ENCODE measurements around the gene DLG2. TPM values are rescaled to one million over a fixed set of nuclear protein-coding genes. Genes with fewer than 3 reads are reported as not detected.

DLG2 gene
- total RNA-seq, 1 donor from 2014 or later = 5.1 TPM

DNA sequence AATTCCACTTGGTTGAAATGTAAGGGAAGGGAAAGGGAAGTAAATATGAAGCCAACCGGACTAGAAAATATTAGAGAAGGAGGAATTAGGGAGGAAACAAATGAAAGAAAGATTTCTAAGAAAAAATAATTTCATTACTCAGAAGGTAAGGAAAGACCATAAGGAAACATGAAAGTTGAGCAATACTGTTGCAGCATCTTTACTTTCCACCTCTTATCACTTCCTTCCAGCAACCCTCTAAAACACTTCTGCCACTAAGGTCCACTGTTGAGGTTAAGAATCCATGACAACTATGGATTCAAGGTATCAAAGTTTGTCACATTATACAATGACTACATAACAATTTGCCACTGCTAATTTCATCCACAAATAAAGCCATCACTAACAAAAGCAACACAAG lies 308.6 kb downstream of the DLG2 start:
- DNase-seq (ENCODE audit: low spot score) = no peak
- H3K36me3 Mint-ChIP-seq (ENCODE audit: low read depth, unreplicated experiment) = no peaks in the 10 kb centered on the region
- H3K27ac Mint-ChIP-seq (ENCODE audit: unreplicated experiment) = no peak overlapping the region
- no peak overlapping the region for H3K4me3 Mint-ChIP-seq (ENCODE audit: unreplicated experiment)
- peaks cover 12% of the 10 kb centered on the region for H3K4me1 Mint-ChIP-seq (ENCODE audit: unreplicated experiment)
- TF ChIP-seq, protein P1, sequence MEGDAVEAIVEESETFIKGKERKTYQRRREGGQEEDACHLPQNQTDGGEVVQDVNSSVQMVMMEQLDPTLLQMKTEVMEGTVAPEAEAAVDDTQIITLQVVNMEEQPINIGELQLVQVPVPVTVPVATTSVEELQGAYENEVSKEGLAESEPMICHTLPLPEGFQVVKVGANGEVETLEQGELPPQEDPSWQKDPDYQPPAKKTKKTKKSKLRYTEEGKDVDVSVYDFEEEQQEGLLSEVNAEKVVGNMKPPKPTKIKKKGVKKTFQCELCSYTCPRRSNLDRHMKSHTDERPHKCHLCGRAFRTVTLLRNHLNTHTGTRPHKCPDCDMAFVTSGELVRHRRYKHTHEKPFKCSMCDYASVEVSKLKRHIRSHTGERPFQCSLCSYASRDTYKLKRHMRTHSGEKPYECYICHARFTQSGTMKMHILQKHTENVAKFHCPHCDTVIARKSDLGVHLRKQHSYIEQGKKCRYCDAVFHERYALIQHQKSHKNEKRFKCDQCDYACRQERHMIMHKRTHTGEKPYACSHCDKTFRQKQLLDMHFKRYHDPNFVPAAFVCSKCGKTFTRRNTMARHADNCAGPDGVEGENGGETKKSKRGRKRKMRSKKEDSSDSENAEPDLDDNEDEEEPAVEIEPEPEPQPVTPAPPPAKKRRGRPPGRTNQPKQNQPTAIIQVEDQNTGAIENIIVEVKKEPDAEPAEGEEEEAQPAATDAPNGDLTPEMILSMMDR (IDR thresholded peaks at IDR 0.05; ENCODE audit: unreplicated experiment) = no peak
- H3K27me3 Mint-ChIP-seq (ENCODE audit: unreplicated experiment) = no peaks in the 10 kb centered on the region
- no peaks in the 10 kb centered on the region for H3K9me3 Mint-ChIP-seq (ENCODE audit: unreplicated experiment)

DNA sequence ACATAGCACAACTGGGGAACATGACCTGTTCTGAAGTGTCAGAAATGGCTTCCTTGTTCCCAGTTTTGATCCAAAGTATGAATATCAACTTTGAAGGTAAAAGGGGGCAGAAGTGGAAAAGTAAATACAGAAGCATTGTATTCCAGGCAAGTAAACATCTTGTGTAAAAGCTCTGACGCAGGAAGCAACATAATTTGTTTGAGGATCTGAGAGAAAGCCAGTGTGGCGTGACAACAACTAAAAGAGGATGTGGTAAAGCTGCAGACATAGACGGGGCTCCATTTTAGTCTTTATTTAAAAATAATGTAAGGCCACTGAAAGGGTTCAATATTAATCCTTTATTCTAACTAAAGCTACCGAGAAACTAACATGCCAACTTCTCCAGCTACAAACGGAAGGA lies 310.2 kb downstream of the DLG2 start:
- Mint-ChIP-seq H3K36me3 (ENCODE audit: low read depth, unreplicated experiment) (no peaks in the 10 kb centered on the region), H3K4me3 (ENCODE audit: unreplicated experiment) (no peak overlapping the region), H3K27ac (ENCODE audit: unreplicated experiment) (no peak overlapping the region), H3K4me1 (ENCODE audit: unreplicated experiment) (peaks cover 12% of the 10 kb centered on the region), H3K27me3 (ENCODE audit: unreplicated experiment) (no peaks in the 10 kb centered on the region), H3K9me3 (ENCODE audit: unreplicated experiment) (no peaks in the 10 kb centered on the region)
- TF ChIP-seq, protein P1 (IDR thresholded peaks at IDR 0.05; ENCODE audit: unreplicated experiment) = no peak
- DNase-seq (ENCODE audit: low spot score) = no peak

DNA sequence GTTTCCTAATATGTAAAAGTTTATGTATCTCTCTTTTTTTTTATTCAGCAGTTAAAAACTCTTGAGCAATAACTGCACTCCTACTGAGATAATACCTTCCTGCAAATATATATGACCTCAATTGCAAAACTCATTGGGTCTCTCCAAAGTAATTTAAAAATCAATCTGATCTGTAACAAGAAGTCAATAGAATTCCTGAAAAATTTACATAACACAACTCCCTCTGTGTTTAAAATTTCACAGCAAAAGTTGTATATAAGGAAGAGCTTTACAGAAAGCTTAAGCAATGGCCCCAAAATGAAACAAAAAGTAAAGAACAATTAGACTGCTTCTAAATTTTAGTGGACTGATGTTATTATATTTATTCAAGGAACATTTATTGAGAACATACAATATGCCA lies 313.4 kb downstream of the DLG2 start:
- Mint-ChIP-seq H3K36me3 (ENCODE audit: low read depth, unreplicated experiment) (no peaks in the 10 kb centered on the region), H3K27me3 (ENCODE audit: unreplicated experiment) (no peaks in the 10 kb centered on the region), H3K9me3 (ENCODE audit: unreplicated experiment) (no peaks in the 10 kb centered on the region), H3K4me1 (ENCODE audit: unreplicated experiment) (peaks cover 12% of the 10 kb centered on the region), H3K27ac (ENCODE audit: unreplicated experiment) (no peak overlapping the region), H3K4me3 (ENCODE audit: unreplicated experiment) (no peak overlapping the region)
- no peak for DNase-seq (ENCODE audit: low spot score)
- TF ChIP-seq, protein P1 (IDR thresholded peaks at IDR 0.05; ENCODE audit: unreplicated experiment) = no peak

DNA sequence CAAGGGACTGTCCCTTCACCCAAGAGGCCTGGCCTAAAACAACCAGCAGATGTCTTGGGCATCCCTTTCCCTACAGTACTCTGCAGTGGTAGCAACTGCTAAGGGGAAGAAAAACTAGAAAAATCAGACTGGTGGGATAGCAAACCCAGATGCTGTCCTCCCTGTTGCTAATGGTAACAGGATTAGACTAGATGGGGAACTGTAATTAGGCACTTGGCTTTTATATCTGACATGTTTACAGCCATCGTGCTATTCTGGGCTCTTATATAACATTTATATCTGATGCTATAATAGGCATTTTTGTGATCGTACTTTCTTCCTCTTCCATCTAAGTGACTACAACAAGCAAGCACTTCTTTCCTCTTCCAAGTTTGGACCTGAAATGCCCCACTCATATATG lies 316.7 kb downstream of the DLG2 start:
- H3K36me3 Mint-ChIP-seq (ENCODE audit: low read depth, unreplicated experiment) = no peaks in the 10 kb centered on the region

DNA sequence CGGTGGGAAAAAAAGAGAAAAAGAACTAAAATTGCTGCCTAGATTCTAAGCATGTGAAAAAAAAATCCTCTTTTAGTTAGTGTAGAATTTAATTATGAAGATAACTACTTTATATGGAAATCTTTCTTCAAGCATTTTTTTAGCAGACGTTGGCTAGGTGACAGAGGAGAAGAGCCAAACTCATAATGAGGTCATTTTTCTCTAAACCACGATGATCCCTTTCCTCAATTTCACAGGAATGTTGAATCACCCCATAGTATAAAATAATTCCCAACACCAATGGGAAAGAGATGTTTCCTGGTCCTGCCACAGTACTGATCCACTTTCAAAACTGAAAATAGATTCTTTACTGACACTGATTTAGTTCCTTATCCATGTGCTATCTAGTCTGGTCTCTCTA lies 319.8 kb downstream of the DLG2 start:
- Mint-ChIP-seq H3K27ac (ENCODE audit: unreplicated experiment) (no peak overlapping the region), H3K9me3 (ENCODE audit: unreplicated experiment) (no peaks in the 10 kb centered on the region)

More for the DNA sequence above, 316.7 kb downstream of the DLG2 start:
- Mint-ChIP-seq H3K9me3 (ENCODE audit: unreplicated experiment) (no peaks in the 10 kb centered on the region), H3K4me1 (ENCODE audit: unreplicated experiment) (no peaks in the 10 kb centered on the region), H3K27me3 (ENCODE audit: unreplicated experiment) (no peaks in the 10 kb centered on the region), H3K4me3 (ENCODE audit: unreplicated experiment) (no peak overlapping the region), H3K27ac (ENCODE audit: unreplicated experiment) (no peak overlapping the region)
- DNase-seq (ENCODE audit: low spot score) = no peak
- TF ChIP-seq, protein P1 (IDR thresholded peaks at IDR 0.05; ENCODE audit: unreplicated experiment) = no peak

More for the DNA sequence above, 319.8 kb downstream of the DLG2 start:
- H3K36me3 Mint-ChIP-seq (ENCODE audit: low read depth, unreplicated experiment) = no peaks in the 10 kb centered on the region
- no peaks in the 10 kb centered on the region for H3K27me3 Mint-ChIP-seq (ENCODE audit: unreplicated experiment)
- H3K4me3 Mint-ChIP-seq (ENCODE audit: unreplicated experiment) = no peak overlapping the region
- TF ChIP-seq, protein P1 (IDR thresholded peaks at IDR 0.05; ENCODE audit: unreplicated experiment) = no peak
- DNase-seq (ENCODE audit: low spot score) = no peak
- H3K4me1 Mint-ChIP-seq (ENCODE audit: unreplicated experiment) = no peaks in the 10 kb centered on the region
